Cardiac fibroblast (primary cell): ENCODE measurements around the gene TP53TG5.
A peak's percentile ranks its signal among the peaks of the same experiment; 100 is the strongest.

Source experiments
- DNase-seq, 2 donors: peaks; one replicate each; pipeline versions ENCODE4 v3.0.0 to v3.0.0-alpha.2; 2010; ENCODE audit warnings: low read depth in 2 of 2
- H3K4me3 ChIP-seq, 2 donors: replicated peaks in 1 of 2; 1 replicate in 1 of 2; 2 replicates in 1 of 2; pipeline ENCODE4 v1.5.1; 2011; ENCODE audit warnings: low read depth in 2 of 2, low read length in 2 of 2, mild to moderate bottlenecking in 2 of 2, moderate library complexity in 1 of 2
- CTCF ChIP-seq: IDR thresholded peaks from one replicate; pipeline ENCODE4 v1.5.1; 2011; ENCODE audit warnings: low read depth, mild to moderate bottlenecking, low read length, inconsistent platforms

TP53TG5 gene

DNA sequence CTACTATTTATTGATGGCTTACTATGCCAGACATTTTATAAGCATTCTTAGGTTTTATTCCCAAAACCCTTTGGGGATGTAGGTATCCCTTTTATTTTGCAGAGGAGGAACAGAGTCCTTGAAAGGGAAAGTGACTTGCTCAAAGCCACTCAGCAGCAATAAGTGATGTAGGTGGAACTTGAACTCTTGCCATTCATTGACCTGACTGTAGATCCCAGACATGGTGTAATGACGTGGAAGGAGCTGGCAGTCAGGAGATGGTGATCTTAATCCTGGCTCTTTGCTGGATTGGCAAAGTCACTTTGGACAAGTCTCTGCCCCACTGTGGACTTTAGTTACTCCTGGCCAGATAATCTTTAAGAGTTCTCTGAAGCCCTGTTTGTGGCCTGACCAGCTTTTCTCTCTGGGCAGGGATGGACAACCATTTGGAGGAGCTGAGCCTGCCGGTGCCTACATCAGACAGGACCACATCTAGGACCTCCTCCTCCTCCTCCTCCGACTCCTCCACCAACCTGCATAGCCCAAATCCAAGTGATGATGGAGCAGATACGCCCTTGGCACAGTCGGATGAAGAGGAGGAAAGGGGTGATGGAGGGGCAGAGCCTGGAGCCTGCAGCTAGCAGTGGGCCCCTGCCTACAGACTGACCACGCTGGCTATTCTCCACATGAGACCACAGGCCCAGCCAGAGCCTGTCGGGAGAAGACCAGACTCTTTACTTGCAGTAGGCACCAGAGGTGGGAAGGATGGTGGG, 31.6 kb upstream of the TP53TG5 start:
- no peak for TF ChIP-seq CTCF
- DNase-seq, result no peak
- no peak overlapping the region for H3K4me3 ChIP-seq

DNA sequence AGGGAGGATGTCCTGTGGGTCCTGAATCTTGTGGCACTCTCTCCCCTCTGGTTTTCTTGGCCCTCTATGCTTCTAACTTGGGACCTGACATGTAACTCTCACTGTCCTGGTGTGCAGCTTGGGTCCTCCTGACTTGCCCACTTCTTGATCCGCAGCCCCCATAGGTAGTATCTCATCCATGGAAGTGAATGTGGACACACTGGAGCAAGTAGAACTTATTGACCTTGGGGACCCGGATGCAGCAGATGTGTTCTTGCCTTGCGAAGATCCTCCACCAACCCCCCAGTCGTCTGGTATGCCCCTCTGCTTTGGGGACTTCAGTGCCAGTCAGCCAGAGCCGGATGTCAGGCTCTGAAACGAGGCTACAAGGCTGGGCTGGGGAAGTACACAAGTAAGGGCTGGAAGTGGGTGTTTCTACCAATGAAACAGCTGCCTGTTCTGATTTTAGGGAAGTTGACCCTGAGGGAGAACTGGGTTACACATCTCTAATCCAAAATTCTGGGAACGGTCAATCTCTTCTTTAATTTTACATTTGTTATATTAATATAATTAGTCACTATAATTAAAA, 30.6 kb upstream of the TP53TG5 start:
- no peak for DNase-seq
- TF ChIP-seq CTCF, result no peak
- no peak overlapping the region for H3K4me3 ChIP-seq

DNA sequence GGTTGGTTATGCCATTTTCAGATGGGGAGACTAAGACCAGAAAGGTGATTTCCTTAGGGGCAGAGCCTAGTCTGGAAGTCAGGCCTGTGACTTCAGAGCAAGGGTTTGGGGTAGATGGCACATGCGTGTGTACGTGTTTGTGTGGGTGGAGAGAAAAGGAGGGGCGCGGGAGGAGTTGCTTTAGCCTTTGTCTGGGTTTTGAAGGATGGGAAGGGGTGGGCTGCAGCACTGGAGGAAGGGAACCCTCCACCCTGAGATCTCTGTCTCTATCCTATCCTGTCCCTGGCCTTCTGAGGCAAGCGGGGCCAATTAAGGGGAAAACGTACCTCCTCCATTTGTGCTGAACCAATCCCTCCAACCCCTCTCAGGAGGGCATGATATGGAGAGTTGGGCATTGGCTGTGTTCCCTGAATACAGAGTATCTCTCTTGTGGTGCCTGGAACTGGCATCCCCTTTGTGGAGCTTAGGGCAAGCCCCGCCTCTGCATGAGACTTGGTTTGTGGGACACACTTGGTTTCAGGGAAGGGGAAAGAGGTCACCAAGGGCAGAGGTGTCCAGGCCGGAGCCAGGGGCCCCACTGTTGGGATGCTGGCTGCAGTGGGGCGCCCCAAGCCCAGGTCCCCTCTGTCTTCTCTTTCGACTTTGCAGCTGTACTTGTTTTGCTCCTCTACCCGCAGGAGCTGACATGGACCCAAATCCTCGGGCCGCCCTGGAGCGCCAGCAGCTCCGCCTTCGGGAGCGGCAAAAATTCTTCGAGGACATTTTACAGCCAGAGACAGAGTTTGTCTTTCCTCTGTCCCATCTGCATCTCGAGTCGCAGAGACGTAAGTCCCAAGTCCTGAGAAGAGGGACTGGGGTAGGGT, 29.9 kb upstream of the TP53TG5 start, which contains the start of gene DBNDD2:
DBNDD2 (plus strand) TSS at position 507 of the 863 bp plus-strand sequence; CDS start at position 686, 179 bp downstream.
- no peak for DNase-seq
- no peak for TF ChIP-seq CTCF
- peak within 1 kb of the TSS; percentile 60 to 63 for H3K4me3 ChIP-seq

DNA sequence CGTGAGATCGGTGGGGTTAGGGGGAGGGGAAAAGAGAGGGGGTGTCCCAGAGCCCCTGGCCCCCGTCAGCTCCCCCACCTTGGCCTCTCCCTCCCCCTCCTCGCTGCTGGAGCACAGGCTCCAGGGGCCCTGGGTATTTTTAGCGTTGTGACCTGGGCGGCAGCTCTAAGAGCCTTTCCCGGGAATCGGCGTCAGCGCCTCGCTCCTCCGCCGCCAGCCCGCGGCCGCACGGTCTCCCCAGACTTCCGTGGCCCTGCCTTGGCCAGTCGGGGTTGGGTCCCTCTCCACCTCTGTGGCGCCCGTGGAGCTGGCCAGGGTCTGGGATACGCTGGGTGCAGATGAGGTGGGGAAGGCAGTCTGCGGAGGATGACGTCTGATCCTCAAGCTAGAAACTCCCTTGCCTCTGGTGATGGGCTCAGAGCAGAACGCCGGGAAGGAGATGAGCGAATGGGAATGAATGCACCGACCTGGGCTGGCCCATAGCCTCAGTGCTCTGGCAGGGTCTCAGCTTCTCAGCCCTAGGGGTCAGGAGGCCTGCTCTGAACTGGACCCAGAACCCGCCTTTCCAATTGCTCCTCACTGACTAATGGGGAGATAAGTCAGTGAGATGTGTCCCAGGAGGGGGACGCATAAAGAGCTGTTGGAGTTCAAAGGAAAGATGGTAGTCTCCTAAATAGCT, 29.1 kb upstream of the TP53TG5 start:
- peak; percentile 32 to 41 for DNase-seq
- no peak for TF ChIP-seq CTCF
- peak overlapping the region; percentile 60 to 63 for H3K4me3 ChIP-seq

- TF ChIP-seq CTCF, result no peak
- peak overlapping the region; percentile 60 to 63 for H3K4me3 ChIP-seq
- DNase-seq, result peak; percentile 47
Measured at GRCh38 chr20:45406260-45407066, 28.3 kb upstream of the TP53TG5 start.
